Esophagus muscularis mucosa (tissue), 3 donors: ENCODE data around the gene PTEN.

Experiments used
- POLR2A ChIP-seq: fragments of 450-650 bp; IDR thresholded peaks from one replicate; pipeline ENCODE4 v1.6.1; 2017; ENCODE audit warnings: antibody characterized with exemption, moderate library complexity, mild to moderate bottlenecking, low read depth
- TF ChIP-seq, protein P1 (sequence below), 3 experiments: fragments of 200-600 bp in 2 of 3; fragments of 450-650 bp in 1 of 3; sonication (generic) in 2 of 3; IDR thresholded peaks; one replicate each; pipeline ENCODE4 v1.5.1; 2017 to 2019; ENCODE audit warnings: antibody characterized with exemption in 3 of 3, mild to moderate bottlenecking in 2 of 3, moderate library complexity in 1 of 3

DNA sequence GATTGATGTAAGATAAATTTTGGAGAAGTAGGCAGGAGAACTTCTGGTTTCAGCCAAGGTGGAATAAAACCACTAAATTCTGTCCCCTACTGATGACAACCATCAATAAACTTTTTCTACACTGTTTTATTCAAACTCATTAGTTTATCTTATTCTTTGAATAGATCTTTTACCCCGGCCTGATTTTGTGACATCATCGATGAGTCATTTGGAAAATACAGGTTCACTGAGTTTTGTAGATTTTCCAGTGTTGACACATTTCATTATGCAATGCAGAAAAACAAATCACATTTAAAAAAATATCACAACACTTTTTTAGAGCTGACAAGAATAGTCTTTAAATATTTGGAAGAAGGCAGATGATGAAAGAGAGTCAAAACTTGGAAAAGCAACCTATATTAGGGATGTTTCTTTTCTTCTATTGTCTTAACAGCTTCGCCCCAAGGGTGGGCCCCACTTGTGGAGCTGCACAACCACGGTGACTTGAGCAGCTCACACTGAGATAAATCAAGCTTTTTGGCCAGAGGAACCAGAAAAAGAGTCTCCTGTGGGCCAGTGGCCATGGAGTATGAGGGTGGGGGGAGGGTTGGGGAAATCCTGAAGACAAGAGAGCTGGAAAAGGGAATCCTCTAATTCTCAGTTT, 112.8 kb downstream of the PTEN start:
- TF ChIP-seq, protein P1, sequence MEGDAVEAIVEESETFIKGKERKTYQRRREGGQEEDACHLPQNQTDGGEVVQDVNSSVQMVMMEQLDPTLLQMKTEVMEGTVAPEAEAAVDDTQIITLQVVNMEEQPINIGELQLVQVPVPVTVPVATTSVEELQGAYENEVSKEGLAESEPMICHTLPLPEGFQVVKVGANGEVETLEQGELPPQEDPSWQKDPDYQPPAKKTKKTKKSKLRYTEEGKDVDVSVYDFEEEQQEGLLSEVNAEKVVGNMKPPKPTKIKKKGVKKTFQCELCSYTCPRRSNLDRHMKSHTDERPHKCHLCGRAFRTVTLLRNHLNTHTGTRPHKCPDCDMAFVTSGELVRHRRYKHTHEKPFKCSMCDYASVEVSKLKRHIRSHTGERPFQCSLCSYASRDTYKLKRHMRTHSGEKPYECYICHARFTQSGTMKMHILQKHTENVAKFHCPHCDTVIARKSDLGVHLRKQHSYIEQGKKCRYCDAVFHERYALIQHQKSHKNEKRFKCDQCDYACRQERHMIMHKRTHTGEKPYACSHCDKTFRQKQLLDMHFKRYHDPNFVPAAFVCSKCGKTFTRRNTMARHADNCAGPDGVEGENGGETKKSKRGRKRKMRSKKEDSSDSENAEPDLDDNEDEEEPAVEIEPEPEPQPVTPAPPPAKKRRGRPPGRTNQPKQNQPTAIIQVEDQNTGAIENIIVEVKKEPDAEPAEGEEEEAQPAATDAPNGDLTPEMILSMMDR (IDR thresholded peaks at IDR 0.05), result no peak
- no peak for TF ChIP-seq POLR2A
